ENCODE measurements around the gene NSMF. TPM values are rescaled to one million over a fixed set of nuclear protein-coding genes. Genes with fewer than 3 reads are reported as not detected.

NSMF gene
- total RNA-seq, 2 experiments from 2014 or later: 104 to 109 TPM

- DNase-seq (no peak), ATAC-seq (ENCODE audit: poor library complexity) (no peak)
- Histone ChIP-seq H3K36me3 (ENCODE audit: insufficient read depth, low read length) (no peaks in the 10 kb centered on the region), H3K4me3 (ENCODE audit: low read length) (no peak overlapping the region), H3K27ac (ENCODE audit: low read depth in 1 of 2, low read length in 2 of 2) (no peak overlapping the region), H3K4me1 (ENCODE audit: insufficient read depth, low read length) (no peaks in the 10 kb centered on the region), H3K27me3 (ENCODE audit: control insufficient read depth in 1 of 2, insufficient read depth in 2 of 2, low read length in 2 of 2) (no peaks in the 10 kb centered on the region), H3K9me3 (ENCODE audit: control insufficient read depth in 1 of 2, insufficient read depth in 1 of 2, low read length in 2 of 2) (no peaks in the 10 kb centered on the region)
- intact Hi-C loops (cut with DNase I, micrococcal nuclease): no loop called here
- Mint-ChIP-seq H3K4me1 (ENCODE audit: low read depth) (no peaks in the 10 kb centered on the region), H3K27ac (no peak overlapping the region), H3K27me3 (peaks cover 4% of the 10 kb centered on the region), H3K4me3 (no peak overlapping the region), H3K9me3 (no peaks in the 10 kb centered on the region), H3K36me3 (ENCODE audit: low read depth) (no peaks in the 10 kb centered on the region)
- TF ChIP-seq CTCF (IDR thresholded peaks at IDR 0.05): no peak
- ChIA-PET CTCF (no interaction called here), POLR2A (interaction anchor here (1.3 kb wide), 1 partner anchor 12 kb away, joined by 3 read pairs; the partner anchor contains the start of genes EXD3 and NOXA1)
These were observed 23.7 kb downstream of the NSMF start for GRCh38 chr9:137435381-137435891.

- CTCF ChIA-PET: no interaction called here
- no peak for TF ChIP-seq CTCF (IDR thresholded peaks at IDR 0.05)
These were observed 24.4 kb downstream of the NSMF start for GRCh38 chr9:137434498-137435380.

GRCh38 chr9:137433916-137434431, 25.2 kb downstream of the NSMF start:
- Mint-ChIP-seq H3K27ac (no peak overlapping the region), H3K36me3 (ENCODE audit: low read depth) (no peaks in the 10 kb centered on the region), H3K9me3 (no peaks in the 10 kb centered on the region), H3K27me3 (no peaks in the 10 kb centered on the region), H3K4me1 (ENCODE audit: low read depth) (no peaks in the 10 kb centered on the region), H3K4me3 (no peak overlapping the region)
- no peaks in the 10 kb centered on the region for H3K36me3 ChIP-seq (ENCODE audit: insufficient read depth, low read length)
- H3K9me3 ChIP-seq (ENCODE audit: control insufficient read depth in 1 of 2, insufficient read depth in 1 of 2, low read length in 2 of 2): no peaks in the 10 kb centered on the region
- H3K4me1 ChIP-seq (ENCODE audit: insufficient read depth, low read length): no peaks in the 10 kb centered on the region
- no peak for TF ChIP-seq CTCF (IDR thresholded peaks at IDR 0.05)
- intact Hi-C loops (cut with DNase I, micrococcal nuclease): no loop called here
- CTCF ChIA-PET: no interaction called here
- no peak overlapping the region for H3K27ac ChIP-seq (ENCODE audit: low read depth in 1 of 2, low read length in 2 of 2)
- POLR2A ChIA-PET: interaction anchor here (1.3 kb wide), 1 partner anchor 11 kb away, joined by 3 read pairs; the partner anchor contains the start of genes EXD3 and NOXA1
- H3K27me3 ChIP-seq (ENCODE audit: control insufficient read depth in 1 of 2, insufficient read depth in 2 of 2, low read length in 2 of 2): no peaks in the 10 kb centered on the region
- H3K4me3 ChIP-seq (ENCODE audit: low read length): no peak overlapping the region
- ATAC-seq (ENCODE audit: poor library complexity): no peak
- no peak for DNase-seq

More at GRCh38 chr9:137434498-137435380, 24.4 kb downstream of the NSMF start:
- no peaks in the 10 kb centered on the region for H3K36me3 ChIP-seq (ENCODE audit: insufficient read depth, low read length)
- DNase-seq (no peak), ATAC-seq (ENCODE audit: poor library complexity) (no peak)
- Mint-ChIP-seq H3K36me3 (ENCODE audit: low read depth) (no peaks in the 10 kb centered on the region), H3K27me3 (peaks cover 4% of the 10 kb centered on the region), H3K4me3 (no peak overlapping the region), H3K4me1 (ENCODE audit: low read depth) (no peaks in the 10 kb centered on the region), H3K27ac (no peak overlapping the region), H3K9me3 (no peaks in the 10 kb centered on the region)
- no peaks in the 10 kb centered on the region for H3K27me3 ChIP-seq (ENCODE audit: control insufficient read depth in 1 of 2, insufficient read depth in 2 of 2, low read length in 2 of 2)
- H3K27ac ChIP-seq (ENCODE audit: low read depth in 1 of 2, low read length in 2 of 2): no peak overlapping the region
- H3K9me3 ChIP-seq (ENCODE audit: control insufficient read depth in 1 of 2, insufficient read depth in 1 of 2, low read length in 2 of 2): no peaks in the 10 kb centered on the region
- intact Hi-C loops (cut with DNase I, micrococcal nuclease): no loop called here
- POLR2A ChIA-PET: interaction anchor here (1.3 kb wide), 1 partner anchor 12 kb away, joined by 3 read pairs; the partner anchor contains the start of genes EXD3 and NOXA1
- no peaks in the 10 kb centered on the region for H3K4me1 ChIP-seq (ENCODE audit: insufficient read depth, low read length)
- no peak overlapping the region for H3K4me3 ChIP-seq (ENCODE audit: low read length)
